Activated T-cell treated with anti-CD3 and anti-CD28 coated beads, Interleukin-2, amount 50 U/mL, for 1 hour (primary cell): ENCODE results near the gene MRPL21.
A peak's percentile ranks its signal among the peaks of the same experiment; 100 is the strongest.
"Not testable (repeated sequence)": the region's sequence is repeated elsewhere in the genome, so short reads cannot be mapped to it uniquely, and the experiment has no call there.

Source experiments
- DNase-seq: peaks from one replicate; pipeline ENCODE4 v3.0.0-alpha.2; 2020

Gene MRPL21

GRCh38 chr11:68908273-68908672, 4.6 kb upstream of the MRPL21 start:
- no peak for DNase-seq

- no peak for DNase-seq
Measured at GRCh38 chr11:68905421-68906360, 2.1 kb upstream of the MRPL21 start.

- DNase-seq, result peak; percentile 48
Measured at GRCh38 chr11:68904248-68904847, 716 bp upstream of the MRPL21 start.

GRCh38 chr11:68900835-68901381, 2.7 kb downstream of the MRPL21 start:
- no peak for DNase-seq

GRCh38 chr11:68897441-68897840, 6.2 kb downstream of the MRPL21 start:
- no peak for DNase-seq

- DNase-seq, result no peak
Measured at GRCh38 chr11:68896171-68896959, 7.3 kb downstream of the MRPL21 start.

GRCh38 chr11:68893282-68893681, 10.3 kb downstream of the MRPL21 start:
- DNase-seq, result no peak

- no peak for DNase-seq
Measured at GRCh38 chr11:68892576-68892975, 11.1 kb downstream of the MRPL21 start.

- no peak for DNase-seq
Measured at GRCh38 chr11:68891351-68891948, 12.2 kb downstream of the MRPL21 start.

GRCh38 chr11:68890490-68891231, 13.0 kb downstream of the MRPL21 start:
- no peak for DNase-seq

GRCh38 chr11:68889948-68890446, 13.6 kb downstream of the MRPL21 start:
- DNase-seq, result no peak

- DNase-seq, result not testable (repeated sequence)
Measured at GRCh38 chr11:68884827-68885226, 18.8 kb downstream of the MRPL21 start.

- no peak for DNase-seq
Measured at GRCh38 chr11:68882391-68882790, 21.2 kb downstream of the MRPL21 start.

GRCh38 chr11:68881320-68881719, 22.3 kb downstream of the MRPL21 start:
- DNase-seq, result no peak

GRCh38 chr11:68880851-68881250, 22.8 kb downstream of the MRPL21 start:
- no peak for DNase-seq

GRCh38 chr11:68878022-68878421, 25.6 kb downstream of the MRPL21 start:
- DNase-seq, result no peak

- DNase-seq, result no peak
Measured at GRCh38 chr11:68872216-68873003, 31.2 kb downstream of the MRPL21 start.

GRCh38 chr11:68870470-68870869, 33.2 kb downstream of the MRPL21 start:
- no peak for DNase-seq

GRCh38 chr11:68868221-68868835, 35.3 kb downstream of the MRPL21 start:
- DNase-seq, result no peak

- no peak for DNase-seq
Measured at GRCh38 chr11:68867066-68867465, 36.6 kb downstream of the MRPL21 start.
